Left forelimb (tissue), 1 donor: ENCODE measurements around the gene SLC22A4.
A peak's percentile ranks its signal among the peaks of the same experiment; 100 is the strongest.

Source experiments
- DNase-seq: peaks from one replicate; pipeline ENCODE4 v3.0.0-alpha.2; 2018; ENCODE audit warnings: low spot score

Gene SLC22A4

GRCh38 chr5:132262882-132263547, 31.2 kb upstream of the SLC22A4 start:
- no peak for DNase-seq

DNA sequence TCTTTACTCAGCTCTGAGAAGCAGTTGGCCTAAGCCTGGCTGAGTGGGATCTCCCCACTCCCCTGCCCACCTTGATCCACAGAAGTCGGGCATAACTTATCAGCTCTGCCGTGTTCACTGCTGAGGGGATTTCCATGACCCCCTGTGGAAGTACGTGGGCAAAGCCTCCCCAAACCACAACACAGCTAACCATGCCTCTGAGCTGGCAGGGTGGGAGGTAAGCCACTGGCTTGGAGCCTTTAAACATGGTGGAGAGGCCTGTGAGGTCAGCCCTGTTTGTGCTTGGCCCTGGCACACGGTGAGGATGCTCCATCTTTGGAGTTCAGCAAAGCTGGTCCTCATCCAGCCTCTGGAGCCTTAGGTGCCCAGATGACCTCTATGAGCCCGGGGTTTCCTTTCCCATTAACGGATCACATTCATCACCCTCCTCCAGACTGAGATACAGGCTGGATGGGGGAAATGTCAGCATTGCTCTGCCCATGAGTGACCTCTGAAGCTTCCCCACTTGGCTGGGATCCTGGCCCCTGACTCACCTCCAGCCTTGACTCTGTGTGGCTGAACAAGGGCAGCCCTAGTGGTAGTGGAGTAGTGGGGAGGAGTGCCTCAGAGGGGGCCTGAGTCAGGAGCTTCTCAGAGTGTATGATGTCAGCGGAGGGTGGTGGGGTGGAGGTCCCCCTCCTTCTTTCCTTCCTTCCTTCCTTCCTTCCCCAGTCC, 30.5 kb upstream of the SLC22A4 start:
- peak; percentile 46 for DNase-seq

GRCh38 chr5:132264546-132265335, 29.5 kb upstream of the SLC22A4 start:
- DNase-seq, result peak; percentile 34

- peak; percentile 73 for DNase-seq
These were observed 28.7 kb upstream of the SLC22A4 start for GRCh38 chr5:132265336-132266030.

GRCh38 chr5:132266031-132266835, 28.0 kb upstream of the SLC22A4 start:
- DNase-seq, result peak; percentile 41

- no peak for DNase-seq
These were observed 27.4 kb upstream of the SLC22A4 start for GRCh38 chr5:132266836-132267160.

GRCh38 chr5:132267166-132267739, 26.9 kb upstream of the SLC22A4 start:
- DNase-seq, result peak; percentile 33

DNA sequence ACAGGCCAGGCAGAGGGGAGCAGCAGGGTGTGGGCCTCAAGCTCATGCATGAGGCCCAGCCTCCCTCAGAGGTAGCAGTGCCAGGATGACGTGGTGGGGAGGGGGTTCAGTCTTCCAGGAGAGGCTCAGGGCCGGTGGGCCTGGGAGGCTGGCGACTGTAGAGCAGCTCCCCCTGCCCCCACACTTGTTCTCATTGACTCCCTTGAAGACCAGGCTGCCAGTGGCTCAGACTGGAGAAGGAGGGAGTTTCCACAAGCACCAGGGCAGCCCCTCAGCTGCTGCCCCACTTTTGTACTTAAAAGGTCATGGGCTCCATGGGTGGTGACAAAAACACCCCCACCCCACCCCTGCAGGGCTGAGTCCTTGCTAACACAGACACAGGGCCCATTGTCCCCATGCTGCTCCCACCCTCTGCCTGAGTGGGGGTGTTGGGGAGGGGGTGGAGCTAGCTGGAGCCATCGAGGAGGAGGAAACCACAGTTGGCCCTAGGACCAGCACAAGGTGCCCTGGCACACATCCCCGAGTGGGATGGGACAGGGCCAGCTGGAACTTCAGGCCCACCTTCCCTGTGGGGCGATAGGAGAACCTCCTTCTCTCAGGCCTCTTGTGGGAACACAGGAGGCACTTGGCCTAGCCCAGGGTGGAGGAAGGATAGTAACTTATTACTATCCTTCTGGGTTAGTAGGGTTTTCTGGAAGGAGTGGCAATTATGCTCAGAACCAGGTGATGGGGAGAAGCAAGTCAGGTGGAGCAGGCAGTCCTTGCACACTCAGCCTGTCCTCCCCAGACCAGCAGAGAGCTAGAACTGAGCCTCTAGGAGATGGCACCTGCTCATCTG, 26.0 kb upstream of the SLC22A4 start:
- peak; percentile 65 for DNase-seq

- DNase-seq, result peak; percentile 65
These were observed 25.2 kb upstream of the SLC22A4 start for GRCh38 chr5:132268769-132269551.

DNA sequence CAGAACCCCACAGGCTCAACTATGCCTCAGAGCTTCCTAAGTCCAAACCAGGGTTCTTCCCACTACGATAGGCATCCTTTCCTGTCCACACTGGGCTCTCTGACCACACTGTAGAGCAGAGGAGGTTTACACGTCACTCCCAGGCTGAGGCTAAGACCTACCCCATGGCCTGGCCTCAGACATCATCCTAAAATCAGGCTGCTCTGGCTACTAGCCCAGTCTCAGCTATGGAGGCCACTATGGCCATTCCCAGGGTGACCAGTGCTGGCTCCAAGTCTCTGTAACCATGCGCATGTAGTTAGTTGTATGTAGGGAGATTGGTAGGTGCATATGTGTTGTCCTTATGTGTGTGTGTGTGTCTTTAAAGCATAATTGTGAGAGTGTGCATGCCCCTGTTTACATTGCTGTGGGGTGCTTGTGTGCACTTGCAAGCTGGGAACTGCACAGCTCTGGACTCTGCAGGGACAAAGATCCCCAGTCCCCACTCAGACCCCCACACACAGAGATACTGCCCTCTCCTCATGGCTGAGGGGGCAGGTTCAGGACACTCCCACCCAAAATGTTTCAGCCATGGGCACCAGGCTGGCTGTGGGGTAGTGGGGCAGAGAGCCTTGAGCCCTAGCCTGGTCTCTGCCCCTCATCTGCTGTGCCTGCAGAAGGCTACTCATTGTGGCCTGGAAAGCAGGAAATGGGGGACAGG, 24.4 kb upstream of the SLC22A4 start:
- peak; percentile 58 for DNase-seq

- peak; percentile 53 for DNase-seq
These were observed 23.9 kb upstream of the SLC22A4 start for GRCh38 chr5:132270335-132270665.

DNA sequence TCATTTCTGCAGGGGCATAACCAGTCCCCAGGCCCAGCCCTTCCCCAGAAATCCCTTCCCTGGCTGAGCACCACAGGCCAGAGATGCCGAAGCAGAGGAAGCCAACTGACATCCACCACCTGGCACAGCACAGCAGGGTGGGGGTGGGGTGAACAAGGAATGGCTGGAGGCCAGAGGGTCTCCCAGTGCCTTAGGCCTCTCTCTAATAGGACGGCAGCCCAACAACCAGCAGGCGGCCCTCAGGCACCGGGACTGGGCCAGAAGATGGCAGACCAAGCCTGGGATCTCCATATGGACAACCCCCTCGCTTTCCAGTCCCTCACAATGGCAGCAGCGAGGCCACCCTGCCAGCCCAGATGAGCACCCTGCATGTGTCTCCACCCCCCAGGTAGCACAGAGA, 23.5 kb upstream of the SLC22A4 start:
- peak; percentile 66 for DNase-seq

DNA sequence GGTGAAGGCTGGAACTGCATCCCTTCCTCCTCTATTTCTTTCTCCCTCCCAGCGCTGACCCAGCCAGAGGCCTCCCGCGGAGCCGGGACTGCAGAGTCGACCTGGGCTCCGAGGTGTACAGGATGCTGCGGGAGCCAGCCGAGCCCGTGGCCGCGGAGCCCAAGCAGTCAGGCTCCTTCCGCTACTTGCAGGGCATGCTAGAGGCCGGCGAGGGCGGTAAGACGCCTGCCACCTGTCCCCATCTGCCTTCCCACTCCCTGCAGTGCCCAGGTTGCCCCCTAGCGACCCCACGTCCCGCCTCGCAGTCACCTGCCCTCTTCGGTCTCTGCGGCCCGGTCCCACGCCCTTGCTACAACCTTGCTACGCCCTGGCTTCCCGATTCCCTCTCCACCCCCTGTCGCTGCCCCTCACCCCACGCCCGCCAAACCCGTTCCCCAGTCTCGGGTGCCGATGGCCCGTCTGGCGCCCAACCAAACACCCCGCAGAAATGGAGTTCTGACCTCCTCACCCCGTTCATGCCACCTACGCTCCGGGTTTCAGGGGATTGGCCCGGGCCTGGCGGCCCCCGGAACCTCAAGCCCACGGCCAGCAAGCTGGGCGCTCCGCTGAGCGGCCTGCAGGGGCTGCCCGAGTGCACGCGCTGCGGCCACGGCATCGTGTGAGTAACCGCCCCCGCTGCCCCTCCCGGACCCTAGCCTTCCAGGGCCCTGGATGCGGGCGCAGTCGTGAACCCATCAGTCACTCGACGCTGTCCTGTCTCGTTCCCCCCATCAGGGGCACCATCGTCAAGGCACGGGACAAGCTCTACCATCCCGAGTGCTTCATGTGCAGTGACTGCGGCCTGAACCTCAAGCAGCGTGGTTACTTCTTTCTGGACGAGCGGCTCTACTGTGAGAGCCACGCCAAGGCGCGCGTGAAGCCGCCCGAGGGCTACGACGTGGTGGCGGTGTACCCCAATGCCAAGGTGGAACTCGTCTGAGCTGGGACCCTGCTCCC, 22.6 kb upstream of the SLC22A4 start:
- DNase-seq, result peak; percentile 65

DNA sequence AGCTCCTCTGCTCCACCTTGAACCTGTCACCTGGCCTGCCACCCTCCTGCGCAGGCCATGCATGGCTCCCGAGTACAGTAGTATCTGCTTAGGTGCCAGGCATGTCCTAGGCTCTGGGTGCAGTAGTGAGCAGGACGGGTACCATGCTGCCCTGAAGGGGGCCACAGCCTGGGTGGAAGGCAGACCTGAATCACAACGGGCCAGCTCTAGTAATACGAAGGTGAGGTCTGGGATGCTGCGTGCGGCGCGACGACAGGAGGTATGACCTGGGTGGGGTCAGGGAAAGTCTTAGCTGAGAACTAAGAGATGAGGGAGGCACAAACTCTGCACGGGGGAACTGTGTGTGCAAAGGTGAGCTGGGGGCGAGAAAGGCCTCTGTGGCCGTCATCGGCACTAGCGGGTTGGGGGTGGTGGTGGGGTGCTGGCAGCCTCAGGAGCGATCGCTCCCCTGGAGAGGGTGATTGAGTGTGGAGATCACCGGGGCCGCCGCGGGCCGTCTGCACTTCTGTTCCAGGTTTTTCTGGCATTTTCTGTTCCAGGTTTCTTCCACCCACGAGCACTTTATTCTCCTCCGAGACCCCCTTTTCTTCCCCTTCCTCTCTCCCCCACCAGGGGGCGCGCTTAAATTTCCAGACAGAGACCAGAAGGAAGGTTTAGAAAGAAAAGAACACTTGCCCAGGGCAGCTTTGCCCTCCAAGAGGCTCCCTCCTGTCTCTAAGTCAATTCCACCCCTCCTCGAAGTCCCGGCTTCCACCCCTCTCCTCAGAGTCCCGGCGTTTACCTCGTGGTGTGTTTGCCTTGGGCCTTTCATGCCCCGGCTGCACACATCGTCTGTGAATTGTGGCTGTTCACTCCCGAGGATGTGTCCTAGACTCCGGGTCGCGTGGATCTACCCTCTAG, 21.6 kb upstream of the SLC22A4 start:
- peak; percentile 72 for DNase-seq

DNA sequence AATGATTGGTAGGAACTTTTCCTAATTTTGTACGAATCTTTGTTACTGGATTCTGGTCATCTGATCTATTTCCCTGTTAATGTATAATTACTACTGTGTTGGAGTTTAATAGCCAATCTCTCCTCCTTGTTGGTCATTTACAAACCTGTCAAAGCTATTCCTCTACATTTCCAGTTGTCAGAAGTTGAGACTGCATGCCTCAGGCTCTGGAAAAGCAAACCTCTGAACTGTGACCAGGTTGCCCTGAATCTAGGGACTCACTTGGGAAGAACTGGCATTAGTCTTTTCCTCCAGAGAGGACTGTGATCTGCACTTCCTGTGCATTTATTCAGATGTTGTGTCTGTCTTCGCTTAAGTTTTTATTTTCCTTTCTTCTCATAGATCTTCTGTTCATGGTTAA, 20.6 kb upstream of the SLC22A4 start:
- no peak for DNase-seq

GRCh38 chr5:132274050-132274792, 20.0 kb upstream of the SLC22A4 start:
- peak; percentile 54 for DNase-seq
